Peyer's patch (tissue), 4 donors: ENCODE results near the gene TTLL5.

Experiments used
- CTCF ChIP-seq, 6 experiments: fragments of 450-650 bp in 4 of 6; fragments of 200-600 bp in 2 of 6; sonication (generic) in 1 of 6; IDR thresholded peaks; one replicate each; pipeline ENCODE4 v1.5.1; 2017 to 2019; ENCODE audit warnings: antibody characterized with exemption in 6 of 6, mild to moderate bottlenecking in 3 of 6, moderate library complexity in 1 of 6
- POLR2A ChIP-seq, 2 donors: fragments of 450-650 bp; IDR thresholded peaks; one replicate each; pipeline ENCODE4 v1.5.1; 2017; ENCODE audit warnings: antibody characterized with exemption in 2 of 2, mild to moderate bottlenecking in 2 of 2, moderate library complexity in 2 of 2

GRCh38 chr14:75827331-75827730 is 166.3 kb downstream of the TTLL5 start:
- TF ChIP-seq CTCF (IDR thresholded peaks at IDR 0.05) (no peak), POLR2A (IDR thresholded peaks at IDR 0.05) (no peak)
